Activated CD8-positive, alpha-beta T cell treated with anti-CD3 and anti-CD28 coated beads for 36 hours (primary cell): ENCODE results near the gene SEC61G. TPM values are rescaled to one million over a fixed set of nuclear protein-coding genes. Genes with fewer than 3 reads are reported as not detected.

Experiments used
- ATAC-seq: fragments of 200-7000 bp; cut with Tn5 transposase; one replicate; pipeline ENCODE4 v1.10.0; 2021; ENCODE audit warnings: mild to moderate bottlenecking, moderate library complexity
- CTCF ChIA-PET: fragments of 350-600 bp; sonication (Branson Sonifier 250); formaldehyde crosslinking; loops from one replicate; lab custom pipeline; 2021; ENCODE audit warnings: antibody characterized with exemption; lab: Charles Lee
- POLR2A ChIA-PET: fragments of 350-600 bp; sonication (Branson Sonifier 250); formaldehyde crosslinking; loops from one replicate; lab custom pipeline; 2021; ENCODE audit warnings: antibody characterized with exemption; lab: Charles Lee
- DNase-seq: peaks from one replicate; pipeline ENCODE4 v3.0.0-alpha.2; 2020
- H3K27ac Mint-ChIP-seq: one replicate; pipeline ENCODE4 v1.8.0; 2021; ENCODE audit warnings: mild to moderate bottlenecking, mixed read lengths
- H3K27me3 Mint-ChIP-seq: one replicate; pipeline ENCODE4 v1.8.0; 2021; ENCODE audit warnings: mixed read lengths
- H3K36me3 Mint-ChIP-seq: one replicate; pipeline ENCODE4 v1.8.0; 2021; ENCODE audit warnings: low read depth, mixed read lengths
- H3K4me1 Mint-ChIP-seq: one replicate; pipeline ENCODE4 v1.8.0; 2021; ENCODE audit warnings: low read depth, mixed read lengths
- H3K4me3 Mint-ChIP-seq: one replicate; pipeline ENCODE4 v1.8.0; 2021; ENCODE audit warnings: mild to moderate bottlenecking, moderate library complexity, mixed read lengths
- H3K9me3 Mint-ChIP-seq: one replicate; pipeline ENCODE4 v1.8.0; 2021; ENCODE audit warnings: mixed read lengths
- intact Hi-C: fragments of 100-400 bp; cut with micrococcal nuclease; formaldehyde crosslinking; loops from one replicate; pipeline ENCODE4 v1.10.0; 2022
- total RNA-seq, 2 experiments: library from RNA; stranded (reverse); gene quantifications; one replicate each; pipeline ENCODE4 v1.2.3, GENCODE V29; 2021
- TF ChIP-seq, protein P1 (sequence below): fragments of 200-600 bp; IDR thresholded peaks from one replicate; pipeline ENCODE4 v1.8.0; 2022; ENCODE audit warnings: antibody characterized with exemption, mild to moderate bottlenecking

Gene SEC61G
- total RNA-seq, 2 experiments from 2014 or later: 162 to 172 TPM

DNA sequence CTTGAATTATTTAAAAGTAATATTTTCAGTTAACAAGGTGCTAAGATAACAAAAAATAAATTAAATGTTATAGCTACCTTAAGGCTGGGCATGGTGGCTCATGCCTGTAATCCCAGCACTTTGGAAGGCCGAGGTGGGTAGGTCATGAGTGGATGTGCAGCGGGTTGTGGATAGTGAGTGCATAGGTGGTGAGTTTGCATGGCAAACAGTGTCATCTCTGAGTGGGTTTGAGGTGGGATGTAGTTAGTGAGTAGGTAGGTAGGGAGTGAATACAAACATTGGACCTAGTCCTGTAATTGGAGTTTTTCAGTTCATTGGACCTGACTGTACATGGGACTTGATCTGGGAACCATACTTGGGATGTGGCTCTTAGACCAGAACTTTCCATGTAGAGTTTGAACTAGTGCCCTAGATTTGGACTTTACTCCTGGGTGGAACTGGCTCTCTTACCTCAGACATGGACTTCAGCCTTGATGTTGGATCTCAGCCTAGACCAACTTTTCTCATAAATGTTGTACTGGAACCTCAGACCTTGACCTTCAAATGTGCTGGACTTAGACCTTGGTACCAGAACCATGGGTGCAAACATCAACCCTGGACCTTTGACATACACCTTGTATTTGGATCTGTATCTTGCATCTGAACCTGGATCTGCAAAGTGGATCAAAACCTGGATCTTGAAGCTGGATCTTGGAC, 47.0 kb downstream of the SEC61G start:
- ATAC-seq (no peak), DNase-seq (no peak)
- H3K27me3 Mint-ChIP-seq: peaks cover 7% of the 10 kb centered on the region
- H3K4me3 Mint-ChIP-seq: no peak overlapping the region
- intact Hi-C loops: no loop called here
- H3K36me3 Mint-ChIP-seq: no peaks in the 10 kb centered on the region
- ChIA-PET POLR2A (no interaction called here), CTCF (no interaction called here)
- H3K9me3 Mint-ChIP-seq: peaks cover 13% of the 10 kb centered on the region
- no peak overlapping the region for H3K27ac Mint-ChIP-seq
- TF ChIP-seq, protein P1, sequence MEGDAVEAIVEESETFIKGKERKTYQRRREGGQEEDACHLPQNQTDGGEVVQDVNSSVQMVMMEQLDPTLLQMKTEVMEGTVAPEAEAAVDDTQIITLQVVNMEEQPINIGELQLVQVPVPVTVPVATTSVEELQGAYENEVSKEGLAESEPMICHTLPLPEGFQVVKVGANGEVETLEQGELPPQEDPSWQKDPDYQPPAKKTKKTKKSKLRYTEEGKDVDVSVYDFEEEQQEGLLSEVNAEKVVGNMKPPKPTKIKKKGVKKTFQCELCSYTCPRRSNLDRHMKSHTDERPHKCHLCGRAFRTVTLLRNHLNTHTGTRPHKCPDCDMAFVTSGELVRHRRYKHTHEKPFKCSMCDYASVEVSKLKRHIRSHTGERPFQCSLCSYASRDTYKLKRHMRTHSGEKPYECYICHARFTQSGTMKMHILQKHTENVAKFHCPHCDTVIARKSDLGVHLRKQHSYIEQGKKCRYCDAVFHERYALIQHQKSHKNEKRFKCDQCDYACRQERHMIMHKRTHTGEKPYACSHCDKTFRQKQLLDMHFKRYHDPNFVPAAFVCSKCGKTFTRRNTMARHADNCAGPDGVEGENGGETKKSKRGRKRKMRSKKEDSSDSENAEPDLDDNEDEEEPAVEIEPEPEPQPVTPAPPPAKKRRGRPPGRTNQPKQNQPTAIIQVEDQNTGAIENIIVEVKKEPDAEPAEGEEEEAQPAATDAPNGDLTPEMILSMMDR: no peak
- no peaks in the 10 kb centered on the region for H3K4me1 Mint-ChIP-seq

DNA sequence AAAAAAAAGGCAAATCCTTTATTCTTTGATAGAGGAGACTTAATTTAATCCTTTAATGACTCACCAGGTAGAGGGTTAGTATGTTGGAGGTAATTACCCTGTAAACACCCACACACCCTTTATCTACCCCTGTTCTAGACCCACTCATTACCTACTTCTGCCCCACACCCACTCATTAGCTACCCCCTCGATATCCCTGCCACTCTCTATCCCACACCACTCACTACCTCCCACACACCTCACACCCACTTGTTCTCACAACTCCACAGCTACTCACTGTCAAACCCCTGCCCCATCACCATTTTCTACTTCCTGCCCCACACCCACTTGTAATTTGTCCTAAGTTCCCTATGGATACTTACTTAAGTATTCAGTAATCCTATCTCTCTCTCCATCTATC, 49.7 kb downstream of the SEC61G start:
- no peak for DNase-seq
- POLR2A ChIA-PET: no interaction called here
- Mint-ChIP-seq H3K27me3 (peaks cover 9% of the 10 kb centered on the region), H3K4me1 (no peaks in the 10 kb centered on the region), H3K27ac (no peak overlapping the region), H3K4me3 (no peak overlapping the region), H3K36me3 (no peaks in the 10 kb centered on the region), H3K9me3 (peaks cover 13% of the 10 kb centered on the region)
- CTCF ChIA-PET: no interaction called here
- TF ChIP-seq, protein P1: no peak
- ATAC-seq: no peak
- intact Hi-C loops: no loop called here

DNA sequence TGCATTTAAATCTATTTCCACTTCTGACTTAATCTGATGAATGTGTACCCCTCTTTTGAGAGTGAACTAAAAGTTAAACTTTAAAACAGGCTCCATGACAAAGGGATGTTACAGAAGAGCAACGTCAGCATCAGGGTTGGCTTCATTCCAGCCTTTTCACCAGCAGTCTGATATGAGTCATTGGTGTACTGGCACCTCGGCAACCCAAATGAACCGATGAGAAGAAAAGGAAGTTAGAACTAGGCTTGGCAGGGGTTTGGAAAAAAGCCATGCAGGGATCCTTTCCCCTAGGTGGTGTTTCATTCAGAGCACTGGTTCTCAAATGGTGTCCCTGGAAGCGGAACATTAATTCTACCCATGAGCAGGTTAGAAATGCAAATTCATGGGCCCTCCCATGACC, 53.6 kb downstream of the SEC61G start:
- intact Hi-C loops: no loop called here
- no peak overlapping the region for H3K27ac Mint-ChIP-seq
- no peaks in the 10 kb centered on the region for H3K36me3 Mint-ChIP-seq
- H3K4me3 Mint-ChIP-seq: no peak overlapping the region
- ATAC-seq (no peak), DNase-seq (no peak)
- H3K4me1 Mint-ChIP-seq: no peaks in the 10 kb centered on the region
- TF ChIP-seq, protein P1: no peak
- H3K27me3 Mint-ChIP-seq: peaks cover 9% of the 10 kb centered on the region
- POLR2A ChIA-PET: no interaction called here
- CTCF ChIA-PET: interaction anchor here (1.6 kb wide), 1 partner anchor 9 kb away, joined by 3 read pairs; no protein-coding TSS in a partner anchor
- peaks cover 11% of the 10 kb centered on the region for H3K9me3 Mint-ChIP-seq

DNA sequence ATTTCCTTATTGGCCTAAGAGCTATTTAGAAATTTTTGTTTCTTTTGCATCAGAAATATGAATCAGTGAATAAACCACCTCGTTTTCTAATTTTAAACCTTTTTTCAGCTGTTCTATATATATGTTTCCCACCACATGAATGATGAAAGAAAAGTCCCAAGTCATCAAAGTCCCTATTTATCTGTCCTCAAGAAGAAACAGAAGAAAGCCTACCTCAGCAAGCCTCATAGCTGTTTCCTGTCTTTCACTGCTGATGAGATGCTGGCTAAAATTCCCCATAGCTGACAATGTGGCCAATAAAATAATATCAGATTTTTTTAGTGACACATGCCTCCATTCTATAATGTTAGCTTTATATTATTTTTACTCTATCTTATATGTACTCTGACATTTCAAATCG, 54.2 kb downstream of the SEC61G start:
- no peaks in the 10 kb centered on the region for H3K36me3 Mint-ChIP-seq
- no peak for ATAC-seq
- ChIA-PET POLR2A (no interaction called here), CTCF (interaction anchor here (1.6 kb wide), 1 partner anchor 9 kb away, joined by 3 read pairs; no protein-coding TSS in a partner anchor)
- intact Hi-C loops: no loop called here
- H3K4me1 Mint-ChIP-seq: no peaks in the 10 kb centered on the region
- no peak overlapping the region for H3K4me3 Mint-ChIP-seq
- DNase-seq: no peak
- TF ChIP-seq, protein P1: no peak
- peaks cover 9% of the 10 kb centered on the region for H3K27me3 Mint-ChIP-seq
- H3K27ac Mint-ChIP-seq: no peak overlapping the region
- peaks cover 11% of the 10 kb centered on the region for H3K9me3 Mint-ChIP-seq

Other genes starting within 250 kb of the SEC61G start
- not detected for gene VSTM2A, start 216.8 kb downstream of the SEC61G start, total RNA-seq